Upper lobe of left lung (tissue), 6 donors: ENCODE data around the gene EZH2. TPM values are rescaled to one million over a fixed set of nuclear protein-coding genes. Genes with fewer than 3 reads are reported as not detected.

ENCODE experiments used
- ATAC-seq, 2 donors: fragments of 200-7000 bp; cut with Tn5 transposase; one replicate each; pipeline ENCODE4 v1.9.1; 2022; ENCODE audit warnings: mild to moderate bottlenecking in 2 of 2, moderate library complexity in 2 of 2; ENCODE audit not compliant: low FRiP score in 2 of 2
- DNase-seq, 2 donors: peaks; one replicate each; pipeline ENCODE4 v3.0.0-alpha.2; 2019 to 2020
- H3K27ac ChIP-seq, 4 donors: fragments of 200-600 bp; sonication (generic); one replicate each; pipeline ENCODE4 v1.5.1; 2016 to 2019
- H3K27me3 ChIP-seq, 4 donors: fragments of 200-600 bp; sonication (generic); one replicate each; pipeline ENCODE4 v1.5.1; 2017 to 2019
- H3K36me3 ChIP-seq, 4 donors: fragments of 200-600 bp; sonication (generic); one replicate each; pipeline ENCODE4 v1.5.1; 2016 to 2019
- H3K4me1 ChIP-seq, 4 donors: fragments of 200-600 bp; sonication (generic); one replicate each; pipeline ENCODE4 v1.5.1; 2018 to 2019
- H3K4me3 ChIP-seq, 4 donors: fragments of 200-600 bp; sonication (generic); one replicate each; pipeline ENCODE4 v1.5.1; 2017 to 2019; ENCODE audit warnings: mild to moderate bottlenecking in 2 of 4, moderate library complexity in 1 of 4
- H3K9me3 ChIP-seq, 4 donors: fragments of 200-600 bp; sonication (generic); one replicate each; pipeline ENCODE4 v1.5.1; 2018 to 2019
- CTCF ChIP-seq, 6 experiments: fragments of 450-650 bp in 4 of 6; fragments of 200-600 bp in 2 of 6; sonication (generic) in 2 of 6; IDR thresholded peaks; one replicate each; pipeline ENCODE4 v1.5.1; 2016 to 2019; ENCODE audit warnings: antibody characterized with exemption in 6 of 6
- EP300 ChIP-seq, 4 donors: sonication (generic); formaldehyde crosslinking; IDR thresholded peaks; one replicate each; pipeline ENCODE4 v1.5.1; 2017; ENCODE audit warnings: antibody characterized with exemption in 4 of 4, control low read depth in 2 of 4
- POLR2A ChIP-seq, 4 donors: fragments of 450-650 bp; IDR thresholded peaks; one replicate each; pipeline ENCODE4 v1.5.1; 2016 to 2017; ENCODE audit warnings: antibody characterized with exemption in 4 of 4, mild to moderate bottlenecking in 2 of 4
- POLR2AphosphoS5 ChIP-seq, 2 donors: sonication (generic); formaldehyde crosslinking; IDR thresholded peaks; one replicate each; pipeline ENCODE4 v1.5.1; 2017; ENCODE audit warnings: antibody characterized with exemption in 2 of 2
- WGBS, 2 donors: methylation state at CpG; one replicate each; pipeline ENCODE4 v1.1.5; 2017 to 2018; 5-methylcytosine and 5-hydroxymethylcytosine counted together
- total RNA-seq, 6 donors: library from RNA; depleted of rRNA in 4 of 6; stranded (reverse); fragments of >200 nt in 4 of 6; gene quantifications; one replicate each; pipeline versions ENCODE4 v1.1.0 to v1.2.1, GENCODE V29; 2016 to 2021
- donor health status: DM: no; HTN: no; CAD: no; lungs with moderate emphysema.
- donor health status: DM: no; HTN: yes; CAD: no; lungs with severe emphysema.

Gene EZH2
- total RNA-seq, 6 donors from 2014 or later, result 0.89 to 4.6 (median 3.1) TPM

GRCh38 chr7:148866362-148866761 is 17.7 kb downstream of the EZH2 start:
- TF ChIP-seq POLR2AphosphoS5 (IDR thresholded peaks at IDR 0.05), result no peak
- no peak for TF ChIP-seq POLR2A (IDR thresholded peaks at IDR 0.05)
- TF ChIP-seq CTCF (IDR thresholded peaks at IDR 0.05), result no peak
- no peak for TF ChIP-seq EP300 (IDR thresholded peaks at IDR 0.05)
- DNase-seq, result no peak
- 96 to 97% methylated on average over 6 of the region's 6 CpGs for WGBS, 2 donors
- no peak overlapping the region for H3K4me3 ChIP-seq
- H3K9me3 ChIP-seq, result peaks cover 0 to 15% (median 0%) of the 10 kb centered on the region in 4 donors
- no peak overlapping the region for H3K27ac ChIP-seq
- H3K27me3 ChIP-seq, result no peaks in the 10 kb centered on the region
- ATAC-seq, result no peak
- no peaks in the 10 kb centered on the region for H3K4me1 ChIP-seq
- no peaks in the 10 kb centered on the region for H3K36me3 ChIP-seq

GRCh38 chr7:148865283-148865682 is 18.8 kb downstream of the EZH2 start:
- no peak overlapping the region for H3K27ac ChIP-seq
- H3K9me3 ChIP-seq, result peaks cover 0 to 15% (median 0%) of the 10 kb centered on the region in 4 donors
- ATAC-seq, result no peak
- no peaks in the 10 kb centered on the region for H3K4me1 ChIP-seq
- no peak for TF ChIP-seq CTCF (IDR thresholded peaks at IDR 0.05)
- no peak for TF ChIP-seq POLR2A (IDR thresholded peaks at IDR 0.05)
- no peak for TF ChIP-seq POLR2AphosphoS5 (IDR thresholded peaks at IDR 0.05)
- TF ChIP-seq EP300 (IDR thresholded peaks at IDR 0.05), result no peak
- WGBS, 2 donors, result 80 to 85% methylated on average over 2 of the region's 2 CpGs
- H3K4me3 ChIP-seq, result no peak overlapping the region
- DNase-seq, result no peak
- no peaks in the 10 kb centered on the region for H3K36me3 ChIP-seq
- no peaks in the 10 kb centered on the region for H3K27me3 ChIP-seq

GRCh38 chr7:148863324-148863723 is 20.8 kb downstream of the EZH2 start:
- ATAC-seq (no peak), DNase-seq (no peak)
- WGBS, 2 donors, result 69 to 74% methylated on average over 2 of the region's 2 CpGs
- Histone ChIP-seq H3K27ac (no peak overlapping the region), H3K36me3 (no peaks in the 10 kb centered on the region), H3K9me3 (peaks cover 0 to 15% (median 0%) of the 10 kb centered on the region in 4 donors), H3K4me1 (no peaks in the 10 kb centered on the region), H3K27me3 (no peaks in the 10 kb centered on the region), H3K4me3 (no peak overlapping the region)
- TF ChIP-seq EP300 (IDR thresholded peaks at IDR 0.05) (no peak), POLR2AphosphoS5 (IDR thresholded peaks at IDR 0.05) (no peak), POLR2A (IDR thresholded peaks at IDR 0.05) (no peak), CTCF (IDR thresholded peaks at IDR 0.05) (no peak)

- ATAC-seq, result no peak
- Histone ChIP-seq H3K4me1 (no peaks in the 10 kb centered on the region), H3K27me3 (no peaks in the 10 kb centered on the region), H3K4me3 (no peak overlapping the region), H3K9me3 (peaks cover 0 to 6% (median 0%) of the 10 kb centered on the region in 4 donors), H3K36me3 (no peaks in the 10 kb centered on the region), H3K27ac (no peak overlapping the region)
- TF ChIP-seq POLR2A (IDR thresholded peaks at IDR 0.05) (no peak), POLR2AphosphoS5 (IDR thresholded peaks at IDR 0.05) (no peak), EP300 (IDR thresholded peaks at IDR 0.05) (no peak), CTCF (IDR thresholded peaks at IDR 0.05) (no peak)
- no peak for DNase-seq
- WGBS, 2 donors, result 76 to 80% methylated on average over 3 of the region's 3 CpGs
Measured at GRCh38 chr7:148862481-148862880, 21.6 kb downstream of the EZH2 start.

- Histone ChIP-seq H3K9me3 (no peaks in the 10 kb centered on the region), H3K36me3 (no peaks in the 10 kb centered on the region), H3K27ac (no peak overlapping the region), H3K27me3 (no peaks in the 10 kb centered on the region), H3K4me3 (no peak overlapping the region), H3K4me1 (no peaks in the 10 kb centered on the region)
- TF ChIP-seq EP300 (IDR thresholded peaks at IDR 0.05) (no peak), POLR2A (IDR thresholded peaks at IDR 0.05) (no peak), POLR2AphosphoS5 (IDR thresholded peaks at IDR 0.05) (no peak), CTCF (IDR thresholded peaks at IDR 0.05) (no peak)
- ATAC-seq, result no peak
- no peak for DNase-seq
- 85 to 88% methylated on average over 2 of the region's 2 CpGs for WGBS, 2 donors
Measured at GRCh38 chr7:148858489-148858888, 25.6 kb downstream of the EZH2 start.
